Panc1 (cell line): ENCODE data around the gene SH3TC1. TPM values are rescaled to one million over a fixed set of nuclear protein-coding genes. Genes with fewer than 3 reads are reported as not detected.
A peak's percentile ranks its signal among the peaks of the same experiment; 100 is the strongest.

ENCODE experiments used
- ATAC-seq: fragments of 200-7000 bp; cut with Tn5 transposase; 2 replicates; pipeline ENCODE4 v1.9.1; 2020; ENCODE audit warnings: mild to moderate bottlenecking, moderate library complexity
- BruUV-seq: library from RNA; stranded (reverse); fragments of 400-500 nt; replicated peaks from 2 replicates; lab custom pipeline; 2021; lab: Mats Ljungman, UMichigan
- CTCF ChIA-PET: fragments of 300-600 bp; sonication (Branson Sonifier 250); formaldehyde crosslinking; loops from one replicate; lab custom pipeline; 2022; ENCODE audit warnings: antibody characterized with exemption; lab: Charles Lee
- POLR2A ChIA-PET: fragments of 300-600 bp; sonication (Branson Sonifier 250); formaldehyde crosslinking; loops from one replicate; lab custom pipeline; 2022; ENCODE audit warnings: antibody characterized with exemption; lab: Charles Lee
- DNase-seq: peaks from one replicate; pipeline ENCODE4 v3.0.0-alpha.2; 2010; ENCODE audit warnings: low read depth, low spot score
- H3K27ac ChIP-seq: 2 replicates; pipeline ENCODE4 v1.5.1; 2011; ENCODE audit warnings: mild to moderate bottlenecking, low read length, inconsistent platforms
- H3K27me3 ChIP-seq: fragments of 200-500 bp; sonication (Bioruptor generic); 2 replicates; pipeline ENCODE4 v1.6.0; 2014; ENCODE audit warnings: low read length, inconsistent platforms; ENCODE audit not compliant: control insufficient read depth, insufficient read depth
- H3K36me3 ChIP-seq: fragments of 200-500 bp; sonication (Bioruptor generic); 2 replicates; pipeline ENCODE4 v1.5.1; 2014; ENCODE audit warnings: inconsistent platforms, mild to moderate bottlenecking, low read length, moderate library complexity; ENCODE audit not compliant: control insufficient read depth, insufficient read depth
- H3K4me1 ChIP-seq: 2 replicates; pipeline ENCODE4 v1.5.1; 2011; ENCODE audit warnings: inconsistent platforms, mild to moderate bottlenecking, low read length, moderate library complexity; ENCODE audit not compliant: control insufficient read depth, insufficient read depth
- H3K4me3 ChIP-seq, 2 experiments: 2 replicates each; pipeline ENCODE4 v1.5.1; 2011 to 2012; ENCODE audit warnings: low read depth in 2 of 2, low read length in 2 of 2, mild to moderate bottlenecking in 2 of 2, inconsistent platforms in 1 of 2, moderate library complexity in 1 of 2
- H3K9me3 ChIP-seq: fragments of 200-500 bp; sonication (Bioruptor generic); 2 replicates; pipeline ENCODE4 v1.5.1; 2014; ENCODE audit warnings: low read depth, mild to moderate bottlenecking, inconsistent platforms, low read length, moderate library complexity; ENCODE audit not compliant: control insufficient read depth, insufficient read depth
- POLR2AphosphoS5 ChIP-seq: IDR thresholded peaks from 2 replicates; pipeline ENCODE4 v1.6.1; 2012; ENCODE audit warnings: mild to moderate bottlenecking, low read depth, low read length, moderate library complexity
- REST ChIP-seq, 2 experiments: IDR thresholded peaks; 2 replicates each; pipeline ENCODE4 v1.6.1; 2011 to 2012; ENCODE audit warnings: low read depth in 2 of 2, control low read depth in 1 of 2, low read length in 1 of 2, mild to moderate bottlenecking in 1 of 2, moderate library complexity in 1 of 2; ENCODE audit not compliant: insufficient read depth in 1 of 2
- SIN3A ChIP-seq: IDR thresholded peaks from 2 replicates; pipeline ENCODE4 v1.6.1; 2012; ENCODE audit warnings: low read depth, mild to moderate bottlenecking, low read length, moderate library complexity, borderline replicate concordance; ENCODE audit not compliant: insufficient read depth
- TCF7L2 ChIP-seq: IDR thresholded peaks from 2 replicates; pipeline ENCODE4 v1.6.1; 2011; ENCODE audit warnings: mild to moderate bottlenecking, low read depth, low read length, inconsistent platforms
- in situ Hi-C: cut with HindIII; loops from 2 replicates; pipeline ENCODE4 v1.10.0; 2016; ENCODE audit warnings: low sequenced_read_pairs, low pct_unique_long_range_greater_than_20kb
- intact Hi-C: fragments of 100-400 bp; cut with micrococcal nuclease; formaldehyde crosslinking; loops from one replicate; pipeline ENCODE4 v1.10.0; 2022; ENCODE audit not compliant: unreplicated experiment
- total RNA-seq: library from RNA; stranded (reverse); gene quantifications from one replicate; pipeline ENCODE4 v1.2.1, GENCODE V29; 2021; ENCODE audit not compliant: unreplicated experiment
- TF ChIP-seq, protein P1 (sequence below): fragments of 450-650 bp; IDR thresholded peaks from 2 replicates; pipeline ENCODE4 v1.5.1; 2017; ENCODE audit warnings: mild to moderate bottlenecking

Gene SH3TC1
- total RNA-seq, 1 experiment from 2014 or later, result 4.5 TPM

- DNase-seq (no peak), ATAC-seq (no peak)
- Histone ChIP-seq H3K4me1 (peaks cover 5% of the 10 kb centered on the region), H3K4me3 (no peak overlapping the region), H3K36me3 (no peaks in the 10 kb centered on the region), H3K27me3 (no peaks in the 10 kb centered on the region), H3K9me3 (no peaks in the 10 kb centered on the region), H3K27ac (no peak overlapping the region)
- ChIA-PET CTCF (no interaction called here), POLR2A (no interaction called here)
- in situ Hi-C loops (no loop called here), intact Hi-C loops (no loop called here)
- no peak for TF ChIP-seq SIN3A
- no peak for TF ChIP-seq REST (IDR thresholded peaks at IDR 0.05; ENCODE audit: insufficient read depth in 1 of 2, low read depth in 2 of 2, low read length in 1 of 2)
- no peak for TF ChIP-seq TCF7L2
- TF ChIP-seq, protein P1, sequence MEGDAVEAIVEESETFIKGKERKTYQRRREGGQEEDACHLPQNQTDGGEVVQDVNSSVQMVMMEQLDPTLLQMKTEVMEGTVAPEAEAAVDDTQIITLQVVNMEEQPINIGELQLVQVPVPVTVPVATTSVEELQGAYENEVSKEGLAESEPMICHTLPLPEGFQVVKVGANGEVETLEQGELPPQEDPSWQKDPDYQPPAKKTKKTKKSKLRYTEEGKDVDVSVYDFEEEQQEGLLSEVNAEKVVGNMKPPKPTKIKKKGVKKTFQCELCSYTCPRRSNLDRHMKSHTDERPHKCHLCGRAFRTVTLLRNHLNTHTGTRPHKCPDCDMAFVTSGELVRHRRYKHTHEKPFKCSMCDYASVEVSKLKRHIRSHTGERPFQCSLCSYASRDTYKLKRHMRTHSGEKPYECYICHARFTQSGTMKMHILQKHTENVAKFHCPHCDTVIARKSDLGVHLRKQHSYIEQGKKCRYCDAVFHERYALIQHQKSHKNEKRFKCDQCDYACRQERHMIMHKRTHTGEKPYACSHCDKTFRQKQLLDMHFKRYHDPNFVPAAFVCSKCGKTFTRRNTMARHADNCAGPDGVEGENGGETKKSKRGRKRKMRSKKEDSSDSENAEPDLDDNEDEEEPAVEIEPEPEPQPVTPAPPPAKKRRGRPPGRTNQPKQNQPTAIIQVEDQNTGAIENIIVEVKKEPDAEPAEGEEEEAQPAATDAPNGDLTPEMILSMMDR, result no peak
- no peak for TF ChIP-seq POLR2AphosphoS5
- no TSS peak for BruUV-seq
Observed at GRCh38 chr4:8261851-8262535, 62.9 kb downstream of the SH3TC1 start.

DNA sequence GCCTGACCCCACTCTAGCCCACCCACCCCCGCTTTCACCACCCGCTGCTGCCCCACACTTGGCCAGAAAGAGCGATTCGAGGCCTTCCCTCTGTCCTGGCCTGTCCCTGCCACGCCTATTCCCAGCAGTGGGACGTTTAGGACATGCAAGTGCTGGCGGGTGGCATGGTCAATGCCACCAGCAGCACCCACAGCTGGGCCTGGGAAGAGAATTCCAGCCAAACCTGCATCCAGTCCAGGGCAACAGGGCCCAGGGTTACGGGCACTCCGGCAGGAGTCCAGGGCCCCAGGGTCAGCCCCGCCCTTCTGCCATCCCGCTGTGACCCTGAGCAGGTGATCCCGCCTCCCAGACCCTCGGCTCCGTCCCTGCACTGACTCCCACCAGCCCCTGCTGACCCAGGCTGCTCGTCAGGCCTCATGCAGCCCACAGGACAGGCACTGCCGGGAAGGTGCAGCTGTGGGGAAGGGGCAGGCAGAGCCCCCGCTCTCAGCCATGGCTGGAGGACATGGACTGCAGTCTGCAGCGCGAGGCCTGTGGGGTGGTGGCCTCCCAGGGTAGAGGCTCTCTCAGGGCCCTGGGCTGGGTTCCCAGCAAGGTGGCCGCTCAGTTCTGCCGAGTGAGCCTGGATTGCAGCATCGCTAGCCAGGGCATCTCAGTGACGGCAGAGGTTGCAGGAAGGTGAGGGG lies 63.7 kb downstream of the SH3TC1 start:
- no peak overlapping the region for H3K27ac ChIP-seq
- CTCF ChIA-PET, result no interaction called here
- no TSS peak for BruUV-seq
- no peaks in the 10 kb centered on the region for H3K36me3 ChIP-seq
- TF ChIP-seq SIN3A (no peak), REST (IDR thresholded peaks at IDR 0.05; ENCODE audit: insufficient read depth in 1 of 2, low read depth in 2 of 2, low read length in 1 of 2) (no peak), TCF7L2 (no peak), POLR2AphosphoS5 (no peak)
- TF ChIP-seq, protein P1, result no peak
- no peak overlapping the region for H3K4me3 ChIP-seq
- ATAC-seq (0 out of 2 replicates have a peak, but pooled peaks have one; percentile 19), DNase-seq (no peak)
- H3K4me1 ChIP-seq, result peaks cover 5% of the 10 kb centered on the region
- no peaks in the 10 kb centered on the region for H3K27me3 ChIP-seq
- H3K9me3 ChIP-seq, result no peaks in the 10 kb centered on the region
- in situ Hi-C loops, result no loop called here
- POLR2A ChIA-PET, result no interaction called here
- intact Hi-C loops, result no loop called here
